K562 (cell line): ENCODE data around the gene MEIS1. TPM values are rescaled to one million over a fixed set of nuclear protein-coding genes. Genes with fewer than 3 reads are reported as not detected.

Experiments used
- DIDO1 ChIP-seq: fragments of 450-650 bp; IDR thresholded peaks from 2 replicates; pipeline ENCODE4 v1.6.1; 2016; ENCODE audit warnings: low read depth, missing biosample characterization, missing genetic modification characterization
- NR2C1 ChIP-seq, 2 experiments: fragments of 450-650 bp; IDR thresholded peaks; 2 replicates each; pipeline ENCODE4 v1.6.1; 2017; ENCODE audit warnings: mild to moderate bottlenecking in 2 of 2, antibody characterized with exemption in 1 of 2, inconsistent platforms in 1 of 2, missing compliant biosample characterization in 1 of 2, missing genetic modification characterization in 1 of 2
- NR3C1 ChIP-seq: sonication (generic); formaldehyde crosslinking; IDR thresholded peaks from 2 replicates; pipeline ENCODE4 v1.8.1; 2022; ENCODE audit warnings: missing genetic modification reagents
- YY1 ChIP-seq, 3 experiments: IDR thresholded peaks; 2 replicates each; pipeline ENCODE4 v1.6.1; 2011; ENCODE audit warnings: low read length in 2 of 3, mild to moderate bottlenecking in 2 of 3, moderate library complexity in 2 of 3, borderline replicate concordance in 1 of 3, control low read depth in 1 of 3, low read depth in 1 of 3; ENCODE audit not compliant: insufficient read depth in 3 of 3, insufficient replicate concordance in 2 of 3, control insufficient read depth in 1 of 3, insufficient read length in 1 of 3; ENCODE audit errors: extremely low read depth in 1 of 3
- ZNF707 ChIP-seq: fragments of 250-450 bp; sonication (Bioruptor Pico); conservative IDR thresholded peaks from 2 replicates; pipeline ENCODE4 v1.8.0; 2022; ENCODE audit warnings: inconsistent platforms, mild to moderate bottlenecking, moderate library complexity
- polyA plus RNA-seq, 8 experiments: library from polyadenylated mRNA; depleted of rRNA in 4 of 8; stranded (reverse) in 5 of 8; unstranded in 3 of 8; fragments of >200 nt; fragmentation: Nextera tagmentation in 2 of 8; fragmentation: Illumina TruSeq in 1 of 8; extraction: Ambion mirVana in 2 of 8; extraction: Trizol in 1 of 8; gene quantifications; 2 replicates each; pipeline versions ENCODE4 v1.2.1 to v1.2.3, GENCODE V29; 2011 to 2014; ENCODE audit warnings: inconsistent platforms in 1 of 8, missing spikeins in 1 of 8
- total RNA-seq, 7 experiments: library from RNA; depleted of rRNA in 6 of 7; stranded (reverse); fragments of >200 nt in 6 of 7; fragmentation: Illumina TruSeq in 2 of 7; extraction: Trizol in 2 of 7; gene quantifications; 2 replicates each; pipeline versions ENCODE4 v1.2.1 to v1.2.3, GENCODE V29; 2011 to 2021; ENCODE audit warnings: low replicate concordance in 1 of 7
- TF ChIP-seq, protein P1 (sequence below): fragments of 450-650 bp; IDR thresholded peaks from 2 replicates; pipeline ENCODE4 v1.6.1; 2016; ENCODE audit warnings: mild to moderate bottlenecking, moderate library complexity
- TF ChIP-seq, protein P2 (sequence below), 2 experiments: fragments of 200-800 bp in 1 of 2; sonication (Bioruptor generic) in 1 of 2; sonication (generic) in 1 of 2; formaldehyde crosslinking in 1 of 2; IDR thresholded peaks in 1 of 2; conservative IDR thresholded peaks in 1 of 2; 2 replicates each; pipeline versions ENCODE4 v1.5.0 to v1.6.1; 2016 to 2020; ENCODE audit warnings: missing compliant biosample characterization in 1 of 2, missing genetic modification characterization in 1 of 2, missing genetic modification reagents in 1 of 2
- TF ChIP-seq, protein P3 (sequence below): fragments of 450-650 bp; IDR thresholded peaks from 2 replicates; pipeline ENCODE4 v1.6.1; 2016; ENCODE audit warnings: missing biosample characterization, missing genetic modification characterization
- TF ChIP-seq, protein P4 (sequence below): IDR thresholded peaks from 2 replicates; pipeline ENCODE4 v1.6.1; 2014; ENCODE audit warnings: antibody characterized with exemption

Gene MEIS1
- total and polyA plus RNA-seq, 9 of the 15 experiments (the other 6 are each of a cell fraction or from before 2014, with no cell fraction given), result 2.3 to 9.0 (median 5.9) TPM

DNA sequence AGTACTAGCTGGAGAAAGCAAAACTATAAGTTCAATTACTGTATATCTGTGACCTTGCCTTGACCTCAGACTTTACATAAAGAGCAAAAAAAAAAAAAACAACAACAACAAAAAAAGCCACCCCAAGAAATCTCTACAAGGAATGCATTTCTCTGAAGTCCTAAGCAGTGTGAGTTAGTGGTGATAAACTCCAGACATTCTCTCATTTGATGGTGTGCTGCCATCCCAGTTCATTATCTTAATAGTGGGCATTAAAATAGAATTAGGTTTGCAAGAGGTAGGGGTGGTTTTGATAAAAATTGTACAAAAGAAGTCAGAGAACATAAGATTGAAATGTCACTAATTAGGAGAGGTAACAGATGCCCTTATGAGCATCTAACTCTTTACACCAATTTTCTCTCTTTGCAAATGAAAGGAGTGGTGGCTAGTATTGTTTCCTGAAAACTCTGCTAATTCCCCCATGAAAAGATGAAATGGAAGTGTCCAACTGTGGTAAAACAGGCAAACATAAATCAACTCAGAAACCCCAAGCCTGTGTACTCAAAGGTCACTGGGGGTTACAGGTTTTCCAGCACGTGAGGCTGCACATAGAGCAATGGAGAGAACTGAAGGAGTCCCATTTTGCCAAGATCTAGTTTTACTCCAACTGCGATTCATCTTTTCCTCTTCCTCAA is 131.9 kb downstream of the MEIS1 start (continued):
- TF ChIP-seq, protein P1, sequence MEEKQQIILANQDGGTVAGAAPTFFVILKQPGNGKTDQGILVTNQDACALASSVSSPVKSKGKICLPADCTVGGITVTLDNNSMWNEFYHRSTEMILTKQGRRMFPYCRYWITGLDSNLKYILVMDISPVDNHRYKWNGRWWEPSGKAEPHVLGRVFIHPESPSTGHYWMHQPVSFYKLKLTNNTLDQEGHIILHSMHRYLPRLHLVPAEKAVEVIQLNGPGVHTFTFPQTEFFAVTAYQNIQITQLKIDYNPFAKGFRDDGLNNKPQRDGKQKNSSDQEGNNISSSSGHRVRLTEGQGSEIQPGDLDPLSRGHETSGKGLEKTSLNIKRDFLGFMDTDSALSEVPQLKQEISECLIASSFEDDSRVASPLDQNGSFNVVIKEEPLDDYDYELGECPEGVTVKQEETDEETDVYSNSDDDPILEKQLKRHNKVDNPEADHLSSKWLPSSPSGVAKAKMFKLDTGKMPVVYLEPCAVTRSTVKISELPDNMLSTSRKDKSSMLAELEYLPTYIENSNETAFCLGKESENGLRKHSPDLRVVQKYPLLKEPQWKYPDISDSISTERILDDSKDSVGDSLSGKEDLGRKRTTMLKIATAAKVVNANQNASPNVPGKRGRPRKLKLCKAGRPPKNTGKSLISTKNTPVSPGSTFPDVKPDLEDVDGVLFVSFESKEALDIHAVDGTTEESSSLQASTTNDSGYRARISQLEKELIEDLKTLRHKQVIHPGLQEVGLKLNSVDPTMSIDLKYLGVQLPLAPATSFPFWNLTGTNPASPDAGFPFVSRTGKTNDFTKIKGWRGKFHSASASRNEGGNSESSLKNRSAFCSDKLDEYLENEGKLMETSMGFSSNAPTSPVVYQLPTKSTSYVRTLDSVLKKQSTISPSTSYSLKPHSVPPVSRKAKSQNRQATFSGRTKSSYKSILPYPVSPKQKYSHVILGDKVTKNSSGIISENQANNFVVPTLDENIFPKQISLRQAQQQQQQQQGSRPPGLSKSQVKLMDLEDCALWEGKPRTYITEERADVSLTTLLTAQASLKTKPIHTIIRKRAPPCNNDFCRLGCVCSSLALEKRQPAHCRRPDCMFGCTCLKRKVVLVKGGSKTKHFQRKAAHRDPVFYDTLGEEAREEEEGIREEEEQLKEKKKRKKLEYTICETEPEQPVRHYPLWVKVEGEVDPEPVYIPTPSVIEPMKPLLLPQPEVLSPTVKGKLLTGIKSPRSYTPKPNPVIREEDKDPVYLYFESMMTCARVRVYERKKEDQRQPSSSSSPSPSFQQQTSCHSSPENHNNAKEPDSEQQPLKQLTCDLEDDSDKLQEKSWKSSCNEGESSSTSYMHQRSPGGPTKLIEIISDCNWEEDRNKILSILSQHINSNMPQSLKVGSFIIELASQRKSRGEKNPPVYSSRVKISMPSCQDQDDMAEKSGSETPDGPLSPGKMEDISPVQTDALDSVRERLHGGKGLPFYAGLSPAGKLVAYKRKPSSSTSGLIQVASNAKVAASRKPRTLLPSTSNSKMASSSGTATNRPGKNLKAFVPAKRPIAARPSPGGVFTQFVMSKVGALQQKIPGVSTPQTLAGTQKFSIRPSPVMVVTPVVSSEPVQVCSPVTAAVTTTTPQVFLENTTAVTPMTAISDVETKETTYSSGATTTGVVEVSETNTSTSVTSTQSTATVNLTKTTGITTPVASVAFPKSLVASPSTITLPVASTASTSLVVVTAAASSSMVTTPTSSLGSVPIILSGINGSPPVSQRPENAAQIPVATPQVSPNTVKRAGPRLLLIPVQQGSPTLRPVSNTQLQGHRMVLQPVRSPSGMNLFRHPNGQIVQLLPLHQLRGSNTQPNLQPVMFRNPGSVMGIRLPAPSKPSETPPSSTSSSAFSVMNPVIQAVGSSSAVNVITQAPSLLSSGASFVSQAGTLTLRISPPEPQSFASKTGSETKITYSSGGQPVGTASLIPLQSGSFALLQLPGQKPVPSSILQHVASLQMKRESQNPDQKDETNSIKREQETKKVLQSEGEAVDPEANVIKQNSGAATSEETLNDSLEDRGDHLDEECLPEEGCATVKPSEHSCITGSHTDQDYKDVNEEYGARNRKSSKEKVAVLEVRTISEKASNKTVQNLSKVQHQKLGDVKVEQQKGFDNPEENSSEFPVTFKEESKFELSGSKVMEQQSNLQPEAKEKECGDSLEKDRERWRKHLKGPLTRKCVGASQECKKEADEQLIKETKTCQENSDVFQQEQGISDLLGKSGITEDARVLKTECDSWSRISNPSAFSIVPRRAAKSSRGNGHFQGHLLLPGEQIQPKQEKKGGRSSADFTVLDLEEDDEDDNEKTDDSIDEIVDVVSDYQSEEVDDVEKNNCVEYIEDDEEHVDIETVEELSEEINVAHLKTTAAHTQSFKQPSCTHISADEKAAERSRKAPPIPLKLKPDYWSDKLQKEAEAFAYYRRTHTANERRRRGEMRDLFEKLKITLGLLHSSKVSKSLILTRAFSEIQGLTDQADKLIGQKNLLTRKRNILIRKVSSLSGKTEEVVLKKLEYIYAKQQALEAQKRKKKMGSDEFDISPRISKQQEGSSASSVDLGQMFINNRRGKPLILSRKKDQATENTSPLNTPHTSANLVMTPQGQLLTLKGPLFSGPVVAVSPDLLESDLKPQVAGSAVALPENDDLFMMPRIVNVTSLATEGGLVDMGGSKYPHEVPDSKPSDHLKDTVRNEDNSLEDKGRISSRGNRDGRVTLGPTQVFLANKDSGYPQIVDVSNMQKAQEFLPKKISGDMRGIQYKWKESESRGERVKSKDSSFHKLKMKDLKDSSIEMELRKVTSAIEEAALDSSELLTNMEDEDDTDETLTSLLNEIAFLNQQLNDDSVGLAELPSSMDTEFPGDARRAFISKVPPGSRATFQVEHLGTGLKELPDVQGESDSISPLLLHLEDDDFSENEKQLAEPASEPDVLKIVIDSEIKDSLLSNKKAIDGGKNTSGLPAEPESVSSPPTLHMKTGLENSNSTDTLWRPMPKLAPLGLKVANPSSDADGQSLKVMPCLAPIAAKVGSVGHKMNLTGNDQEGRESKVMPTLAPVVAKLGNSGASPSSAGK, result no peak
- TF ChIP-seq NR3C1 (CRISPR knock-in tag) (no peak), NR2C1 (IDR thresholded peaks at IDR 0.05) (no peak), NR2C1 (tag; IDR thresholded peaks at IDR 0.05) (0 out of 2 replicates have a peak, but pooled peaks have one; percentile 11), ZNF707 (CRISPR knock-in tag) (no peak), DIDO1 (tag) (no peak), YY1 (IDR thresholded peaks at IDR 0.05; ENCODE audit: borderline replicate concordance in 1 of 3, control insufficient read depth in 1 of 3, extremely low read depth in 1 of 3, insufficient read depth in 3 of 3, insufficient read length in 1 of 3, insufficient replicate concordance in 2 of 3, low read depth in 1 of 3, low read length in 2 of 3) (no peak)
- TF ChIP-seq, protein P2, sequence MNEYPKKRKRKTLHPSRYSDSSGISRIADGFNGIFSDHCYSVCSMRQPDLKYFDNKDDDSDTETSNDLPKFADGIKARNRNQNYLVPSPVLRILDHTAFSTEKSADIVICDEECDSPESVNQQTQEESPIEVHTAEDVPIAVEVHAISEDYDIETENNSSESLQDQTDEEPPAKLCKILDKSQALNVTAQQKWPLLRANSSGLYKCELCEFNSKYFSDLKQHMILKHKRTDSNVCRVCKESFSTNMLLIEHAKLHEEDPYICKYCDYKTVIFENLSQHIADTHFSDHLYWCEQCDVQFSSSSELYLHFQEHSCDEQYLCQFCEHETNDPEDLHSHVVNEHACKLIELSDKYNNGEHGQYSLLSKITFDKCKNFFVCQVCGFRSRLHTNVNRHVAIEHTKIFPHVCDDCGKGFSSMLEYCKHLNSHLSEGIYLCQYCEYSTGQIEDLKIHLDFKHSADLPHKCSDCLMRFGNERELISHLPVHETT (CRISPR knock-in tag; conservative IDR thresholded peaks at IDR 0.05 in 1 of 2, IDR thresholded peaks at IDR 0.05 in 1 of 2), result no peak
- TF ChIP-seq, protein P3, sequence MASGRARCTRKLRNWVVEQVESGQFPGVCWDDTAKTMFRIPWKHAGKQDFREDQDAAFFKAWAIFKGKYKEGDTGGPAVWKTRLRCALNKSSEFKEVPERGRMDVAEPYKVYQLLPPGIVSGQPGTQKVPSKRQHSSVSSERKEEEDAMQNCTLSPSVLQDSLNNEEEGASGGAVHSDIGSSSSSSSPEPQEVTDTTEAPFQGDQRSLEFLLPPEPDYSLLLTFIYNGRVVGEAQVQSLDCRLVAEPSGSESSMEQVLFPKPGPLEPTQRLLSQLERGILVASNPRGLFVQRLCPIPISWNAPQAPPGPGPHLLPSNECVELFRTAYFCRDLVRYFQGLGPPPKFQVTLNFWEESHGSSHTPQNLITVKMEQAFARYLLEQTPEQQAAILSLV (tag), result no peak
- TF ChIP-seq, protein P4, sequence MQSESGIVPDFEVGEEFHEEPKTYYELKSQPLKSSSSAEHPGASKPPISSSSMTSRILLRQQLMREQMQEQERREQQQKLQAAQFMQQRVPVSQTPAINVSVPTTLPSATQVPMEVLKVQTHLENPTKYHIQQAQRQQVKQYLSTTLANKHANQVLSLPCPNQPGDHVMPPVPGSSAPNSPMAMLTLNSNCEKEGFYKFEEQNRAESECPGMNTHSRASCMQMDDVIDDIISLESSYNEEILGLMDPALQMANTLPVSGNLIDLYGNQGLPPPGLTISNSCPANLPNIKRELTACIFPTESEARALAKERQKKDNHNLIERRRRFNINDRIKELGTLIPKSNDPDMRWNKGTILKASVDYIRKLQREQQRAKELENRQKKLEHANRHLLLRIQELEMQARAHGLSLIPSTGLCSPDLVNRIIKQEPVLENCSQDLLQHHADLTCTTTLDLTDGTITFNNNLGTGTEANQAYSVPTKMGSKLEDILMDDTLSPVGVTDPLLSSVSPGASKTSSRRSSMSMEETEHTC, result no peak
